ENCODE data around the gene WSCD1.

WSCD1 gene

GRCh38 chr17:6160232-6160555 lies 90.0 kb downstream of the WSCD1 start:
- DNase-seq (ENCODE audit: low read depth) = no peak
- H3K4me3 ChIP-seq (ENCODE audit: low read length) = no peak overlapping the region
- TF ChIP-seq CTCF (IDR thresholded peaks at IDR 0.05; ENCODE audit: insufficient read depth, low read depth, low read length, missing control alignments) = no peak

- no peak for TF ChIP-seq CTCF (IDR thresholded peaks at IDR 0.05; ENCODE audit: insufficient read depth, low read depth, low read length, missing control alignments)
- H3K4me3 ChIP-seq (ENCODE audit: low read length) = no peak overlapping the region
- DNase-seq (ENCODE audit: low read depth) = peak; percentile 38
Observed at GRCh38 chr17:6160911-6161855, 91.0 kb downstream of the WSCD1 start.

- no peak for TF ChIP-seq CTCF (IDR thresholded peaks at IDR 0.05; ENCODE audit: insufficient read depth, low read depth, low read length, missing control alignments)
- DNase-seq (ENCODE audit: low read depth) = no peak
- no peak overlapping the region for H3K4me3 ChIP-seq (ENCODE audit: low read length)
Observed at GRCh38 chr17:6162216-6162615, 92.0 kb downstream of the WSCD1 start.

- DNase-seq (ENCODE audit: low read depth) = no peak
- no peak overlapping the region for H3K4me3 ChIP-seq (ENCODE audit: low read length)
- TF ChIP-seq CTCF (IDR thresholded peaks at IDR 0.05; ENCODE audit: insufficient read depth, low read depth, low read length, missing control alignments) = no peak
Observed at GRCh38 chr17:6162892-6163291, 92.7 kb downstream of the WSCD1 start.

- no peak overlapping the region for H3K4me3 ChIP-seq (ENCODE audit: low read length)
- no peak for TF ChIP-seq CTCF (IDR thresholded peaks at IDR 0.05; ENCODE audit: insufficient read depth, low read depth, low read length, missing control alignments)
- peak; percentile 32 for DNase-seq (ENCODE audit: low read depth)
Observed at GRCh38 chr17:6163612-6164333, 93.6 kb downstream of the WSCD1 start.

- TF ChIP-seq CTCF (IDR thresholded peaks at IDR 0.05; ENCODE audit: insufficient read depth, low read depth, low read length, missing control alignments) = no peak
- no peak overlapping the region for H3K4me3 ChIP-seq (ENCODE audit: low read length)
- no peak for DNase-seq (ENCODE audit: low read depth)
Observed at GRCh38 chr17:6164996-6165395, 94.8 kb downstream of the WSCD1 start.
